HG02759 (cell line): ENCODE results near the gene GNG4.
"Not testable (repeated sequence)": the region's sequence is repeated elsewhere in the genome, so short reads cannot be mapped to it uniquely, and the experiment has no call there.

Experiments
- ATAC-seq: cut with Tn5 transposase; IDR thresholded peaks from one replicate; pipeline ENCODE4 v1.9.1; 2021; ENCODE audit warnings: mild to moderate bottlenecking, moderate library complexity; ENCODE audit not compliant: unreplicated experiment

GNG4 gene

GRCh38 chr1:235588156-235588555, 61.4 kb downstream of the GNG4 start:
- no peak for ATAC-seq

- ATAC-seq: no peak
Observed at GRCh38 chr1:235586992-235587391, 62.6 kb downstream of the GNG4 start.

GRCh38 chr1:235586413-235586812, 63.2 kb downstream of the GNG4 start:
- ATAC-seq: no peak

- ATAC-seq: no peak
Observed at GRCh38 chr1:235584973-235585372, 64.6 kb downstream of the GNG4 start.

GRCh38 chr1:235583511-235584001, 66.0 kb downstream of the GNG4 start:
- ATAC-seq: no peak

GRCh38 chr1:235582130-235582529, 67.5 kb downstream of the GNG4 start:
- ATAC-seq: no peak

GRCh38 chr1:235579891-235580290, 69.7 kb downstream of the GNG4 start:
- no peak for ATAC-seq

GRCh38 chr1:235575597-235575996, 74.0 kb downstream of the GNG4 start:
- no peak for ATAC-seq

- no peak for ATAC-seq
Observed at GRCh38 chr1:235573880-235574279, 75.7 kb downstream of the GNG4 start.

GRCh38 chr1:235572971-235573370, 76.6 kb downstream of the GNG4 start:
- ATAC-seq: not testable (repeated sequence)

- no peak for ATAC-seq
Observed at GRCh38 chr1:235571482-235571881, 78.1 kb downstream of the GNG4 start.

GRCh38 chr1:235567812-235568503, 81.6 kb downstream of the GNG4 start:
- ATAC-seq: no peak

- ATAC-seq: no peak
Observed at GRCh38 chr1:235566084-235566483, 83.5 kb downstream of the GNG4 start.

GRCh38 chr1:235563513-235564061, 86.0 kb downstream of the GNG4 start:
- ATAC-seq: no peak

- no peak for ATAC-seq
Observed at GRCh38 chr1:235562589-235562988, 87.0 kb downstream of the GNG4 start.

- no peak for ATAC-seq
Observed at GRCh38 chr1:235558621-235559169, 90.9 kb downstream of the GNG4 start.

- ATAC-seq: no peak
Observed at GRCh38 chr1:235557495-235557894, 92.1 kb downstream of the GNG4 start.

GRCh38 chr1:235556807-235557206, 92.8 kb downstream of the GNG4 start:
- ATAC-seq: no peak

- ATAC-seq: no peak
Observed at GRCh38 chr1:235553112-235553551, 96.5 kb downstream of the GNG4 start.

GRCh38 chr1:235552146-235552716, 97.4 kb downstream of the GNG4 start:
- ATAC-seq: no peak

- ATAC-seq: no peak
Observed at GRCh38 chr1:235549351-235550139, 100.0 kb downstream of the GNG4 start.
